Stimulated activated CD8-positive, alpha-beta memory T cell treated with anti-CD3 and anti-CD28 coated beads, Interleukin-7, amount 100 ng/mL, for 24 hours (primary cell): Measurements from ENCODE around the gene KRTAP12-2.
"Not testable (repeated sequence)": the region's sequence is repeated elsewhere in the genome, so short reads cannot be mapped to it uniquely, and the experiment has no call there.

Experiments used
- DNase-seq: peaks from one replicate; pipeline ENCODE4 v3.0.0-alpha.2; 2020; ENCODE audit warnings: low read depth

Gene KRTAP12-2

DNA sequence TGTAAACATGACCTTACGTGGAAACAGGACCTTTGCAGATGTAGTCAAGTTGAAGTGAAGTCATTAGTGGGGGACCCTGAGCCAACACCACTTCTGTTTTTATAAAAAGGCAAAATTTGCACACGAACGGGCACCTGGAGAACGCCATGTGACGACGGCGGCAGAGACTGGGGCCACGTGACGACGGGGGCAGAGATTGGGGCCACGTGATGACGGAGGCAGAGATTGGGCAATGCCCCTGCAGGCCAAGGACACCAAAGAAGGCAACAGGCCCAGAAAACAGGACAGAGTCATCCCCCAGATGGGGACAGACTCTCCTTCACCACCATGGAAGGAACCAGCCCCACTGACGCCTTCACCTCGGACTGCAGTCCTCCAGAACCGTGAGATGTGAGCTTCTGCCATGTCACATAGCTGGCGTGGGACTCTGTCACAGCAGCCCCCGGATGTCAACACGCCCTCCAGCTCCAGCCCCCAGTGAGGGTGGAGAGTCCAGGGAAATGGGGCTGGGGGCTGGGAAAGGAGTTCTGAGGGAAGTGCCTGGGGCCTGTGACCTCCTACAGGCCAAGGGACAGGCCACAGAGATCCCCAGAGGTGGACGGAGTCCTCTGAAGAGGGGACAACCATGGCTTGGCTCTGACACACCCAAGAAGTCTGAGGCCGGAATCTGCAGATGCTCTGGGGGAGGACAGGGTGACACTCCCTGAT, 16.3 kb downstream of the KRTAP12-2 start:
- no peak for DNase-seq

DNA sequence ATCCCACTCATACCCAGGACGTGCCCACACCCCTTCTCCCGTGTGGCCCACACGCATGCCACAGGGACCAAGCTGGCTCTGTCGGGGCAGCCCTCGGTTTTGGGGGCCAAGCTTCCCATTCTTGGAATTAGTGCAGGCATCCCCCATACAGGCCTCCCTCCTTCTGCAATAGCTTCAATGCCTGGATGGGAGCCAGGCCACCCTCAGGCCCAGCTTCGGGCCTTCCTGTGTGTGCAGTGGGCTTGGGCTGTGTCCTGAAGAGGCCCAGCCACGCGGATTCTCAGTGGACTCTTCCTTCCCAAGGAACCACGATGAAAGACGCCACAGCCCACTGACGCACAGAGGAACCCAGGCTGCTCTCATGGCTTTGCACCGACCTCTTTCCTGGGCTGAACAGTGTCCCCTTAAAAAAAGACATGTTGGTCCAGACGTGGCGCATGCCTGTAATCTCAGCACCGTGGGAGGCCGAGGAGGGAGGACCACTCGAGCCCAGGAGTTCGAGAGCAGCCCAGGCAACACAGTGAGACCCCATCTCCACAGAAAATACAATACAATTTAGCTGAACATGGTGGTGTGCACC, 17.1 kb downstream of the KRTAP12-2 start:
- DNase-seq = no peak

DNA sequence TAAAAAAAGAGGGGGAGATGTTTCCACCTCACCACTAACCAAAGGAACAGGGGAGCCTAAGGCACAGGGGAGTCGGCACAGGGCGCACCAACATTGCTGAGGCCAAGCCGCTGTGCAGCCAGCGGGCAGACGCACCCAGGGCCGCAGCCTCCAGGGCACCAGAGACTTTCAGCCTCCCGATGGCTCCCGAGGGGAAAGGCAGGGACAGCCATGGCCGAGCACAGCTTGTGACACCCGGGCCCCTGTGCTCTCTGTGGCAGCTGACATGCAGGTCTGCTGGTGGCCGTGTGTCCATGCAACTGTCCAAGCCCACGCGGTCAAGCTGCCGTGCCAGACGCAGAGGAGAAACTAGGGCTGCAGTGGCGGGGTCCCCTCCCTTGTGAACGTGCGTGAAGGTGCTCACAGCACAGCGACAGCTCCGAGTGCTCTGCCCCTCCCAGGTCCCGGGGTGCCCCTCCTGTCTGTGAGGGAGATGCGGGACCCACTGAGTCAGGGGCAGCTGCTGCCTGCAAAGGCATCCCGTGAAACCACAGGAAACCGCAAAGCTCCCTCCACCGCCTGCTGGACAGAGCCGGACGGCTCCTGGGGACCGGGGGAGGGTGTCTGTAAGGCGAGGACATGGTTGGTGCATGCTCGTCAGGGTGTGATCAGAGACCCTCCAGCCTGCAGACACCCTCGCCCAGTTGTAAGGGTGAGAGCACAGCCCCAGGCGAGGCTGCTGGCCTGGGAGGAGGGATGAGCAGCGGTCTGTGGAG, 18.0 kb downstream of the KRTAP12-2 start:
- DNase-seq = no peak

DNA sequence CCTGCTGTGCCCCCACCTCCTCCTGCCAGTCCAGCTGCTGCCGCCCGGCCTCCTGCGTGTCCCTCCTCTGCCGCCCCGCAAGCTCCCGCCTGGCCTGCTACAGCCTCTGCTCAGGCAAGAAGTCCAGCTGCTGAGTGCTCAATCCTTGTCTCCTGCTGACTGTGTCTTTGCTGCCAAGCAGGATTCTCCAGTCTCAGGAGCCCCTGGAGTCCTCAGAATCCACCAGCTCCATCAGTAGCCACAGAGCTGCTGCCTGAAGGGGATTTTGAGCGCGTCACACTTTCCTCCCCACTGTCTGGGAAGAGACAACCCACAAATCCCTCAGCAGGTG, 19.5 kb downstream of the KRTAP12-2 start:
- no peak for DNase-seq

DNA sequence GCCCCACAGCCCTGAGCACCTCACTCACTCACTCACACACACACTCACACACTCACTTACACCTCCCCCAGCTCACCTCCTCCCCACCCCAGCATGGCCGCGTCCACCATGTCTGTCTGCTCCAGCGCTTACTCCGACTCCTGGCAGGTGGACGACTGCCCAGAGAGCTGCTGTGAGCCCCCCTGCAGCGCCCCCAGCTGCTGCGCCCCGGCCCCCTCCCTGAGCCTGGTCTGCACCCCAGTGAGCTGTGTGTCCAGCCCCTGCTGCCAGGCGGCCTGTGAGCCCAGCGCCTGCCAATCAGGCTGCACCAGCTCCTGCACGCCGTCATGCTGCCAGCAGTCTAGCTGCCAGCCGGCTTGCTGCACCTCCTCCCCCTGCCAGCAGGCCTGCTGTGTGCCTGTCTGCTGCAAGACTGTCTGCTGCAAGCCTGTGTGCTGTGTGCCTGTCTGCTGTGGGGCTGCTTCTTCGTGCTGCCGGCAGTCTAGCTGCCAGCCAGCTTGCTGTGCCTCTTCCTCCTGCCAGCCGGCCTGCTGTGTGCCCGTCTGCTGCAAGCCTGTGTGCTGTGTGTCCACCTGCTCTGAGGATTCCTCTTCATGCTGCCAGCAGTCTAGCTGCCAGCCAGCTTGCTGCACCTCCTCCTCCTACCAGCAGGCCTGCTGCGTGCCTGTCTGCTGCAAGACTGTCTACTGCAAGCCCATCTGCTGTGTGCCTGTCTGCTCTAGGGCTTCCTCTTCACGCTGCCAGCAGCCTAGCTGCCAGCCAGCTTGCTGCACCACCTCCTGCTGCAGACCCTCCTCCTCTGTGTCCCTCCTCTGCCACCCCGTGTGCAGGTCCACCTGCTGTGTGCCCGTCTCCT, 20.1 kb downstream of the KRTAP12-2 start, which contains the start of gene KRTAP10-11:
TSS of gene KRTAP10-11 (plus strand) at position 49 of the 856 bp plus-strand sequence. CDS start at position 94, 45 bp downstream.
- DNase-seq = not testable (repeated sequence)

DNA sequence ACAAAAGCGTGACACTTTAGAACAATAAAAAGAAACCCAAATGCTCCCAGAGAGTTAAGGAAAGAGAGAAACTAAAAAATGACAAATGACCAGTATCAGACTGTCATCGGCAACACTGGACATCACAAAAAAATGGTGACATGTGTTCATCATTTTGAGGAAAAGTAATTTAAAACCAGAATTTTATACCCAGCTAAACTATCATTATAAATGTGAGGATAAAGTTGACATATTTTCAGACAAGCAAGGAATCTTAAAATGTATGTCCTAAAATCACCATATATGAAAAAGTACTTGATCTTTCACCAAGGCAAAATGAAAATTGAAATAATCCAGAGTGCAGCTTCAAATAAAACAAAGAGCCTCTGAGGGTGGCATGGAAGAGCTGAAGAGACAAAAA, 21.8 kb downstream of the KRTAP12-2 start:
- DNase-seq = no peak

DNA sequence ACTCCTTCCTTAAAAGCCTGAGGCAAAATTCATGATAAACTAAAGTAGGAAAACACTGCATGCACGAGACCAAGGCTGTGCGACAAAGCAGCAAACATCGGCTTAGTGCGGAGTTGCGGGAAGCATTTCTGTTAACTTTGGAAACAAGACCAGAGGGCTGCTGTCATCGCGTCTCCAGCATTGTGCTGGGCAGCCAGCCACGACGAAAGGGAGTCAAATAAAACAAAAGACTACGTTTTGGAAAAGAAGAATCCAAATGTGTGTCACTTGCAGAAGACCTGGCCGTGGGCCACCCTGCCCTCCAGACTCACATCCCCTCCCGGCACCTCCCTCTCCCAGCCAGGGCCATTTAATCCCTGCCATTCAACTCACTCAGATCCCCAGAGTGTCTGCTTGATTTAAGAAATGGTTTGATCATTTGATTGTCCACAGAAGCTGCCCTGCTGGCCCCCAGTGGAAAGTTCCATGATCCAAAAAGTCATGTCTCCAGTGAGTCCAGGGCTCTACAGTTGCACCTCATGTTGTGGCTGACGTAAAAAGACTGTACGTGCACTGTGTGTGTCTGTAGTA, 22.9 kb downstream of the KRTAP12-2 start:
- DNase-seq = no peak

DNA sequence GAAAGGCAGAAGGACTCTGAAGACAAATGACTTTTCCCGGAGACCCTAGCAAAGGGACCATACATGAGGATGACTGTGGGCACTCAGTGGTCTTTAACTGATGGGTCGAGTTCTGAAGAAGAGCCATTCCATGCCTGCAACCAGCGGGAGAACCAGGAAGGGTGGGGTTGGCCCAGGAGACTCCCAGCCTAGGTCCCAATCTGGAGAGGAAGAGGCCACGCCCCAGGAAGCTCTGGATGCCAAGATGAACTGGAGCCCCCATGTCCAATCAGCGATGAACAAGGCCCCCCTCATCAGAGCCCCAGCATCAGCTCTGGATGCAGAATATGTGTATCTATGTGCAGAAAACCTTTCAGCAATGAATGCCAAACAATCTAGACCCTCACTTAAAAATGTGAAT, 26.0 kb downstream of the KRTAP12-2 start:
- no peak for DNase-seq

DNA sequence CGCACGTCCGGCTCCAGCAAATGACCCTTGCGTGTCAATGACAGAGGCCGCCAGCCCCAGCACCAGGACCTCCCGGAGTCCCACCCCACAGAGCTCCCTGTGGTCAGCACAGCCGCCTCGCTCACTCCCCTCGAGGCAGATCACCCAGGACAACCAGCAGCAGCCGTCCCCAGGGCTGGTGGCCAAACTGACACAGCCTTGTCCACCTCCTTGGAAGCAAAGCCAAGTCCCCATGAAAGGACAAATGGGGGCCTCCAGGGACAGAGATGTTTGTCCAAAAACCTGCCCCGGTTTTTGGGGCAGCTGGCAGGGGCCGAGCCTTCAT, 27.4 kb downstream of the KRTAP12-2 start:
- no peak for DNase-seq

DNA sequence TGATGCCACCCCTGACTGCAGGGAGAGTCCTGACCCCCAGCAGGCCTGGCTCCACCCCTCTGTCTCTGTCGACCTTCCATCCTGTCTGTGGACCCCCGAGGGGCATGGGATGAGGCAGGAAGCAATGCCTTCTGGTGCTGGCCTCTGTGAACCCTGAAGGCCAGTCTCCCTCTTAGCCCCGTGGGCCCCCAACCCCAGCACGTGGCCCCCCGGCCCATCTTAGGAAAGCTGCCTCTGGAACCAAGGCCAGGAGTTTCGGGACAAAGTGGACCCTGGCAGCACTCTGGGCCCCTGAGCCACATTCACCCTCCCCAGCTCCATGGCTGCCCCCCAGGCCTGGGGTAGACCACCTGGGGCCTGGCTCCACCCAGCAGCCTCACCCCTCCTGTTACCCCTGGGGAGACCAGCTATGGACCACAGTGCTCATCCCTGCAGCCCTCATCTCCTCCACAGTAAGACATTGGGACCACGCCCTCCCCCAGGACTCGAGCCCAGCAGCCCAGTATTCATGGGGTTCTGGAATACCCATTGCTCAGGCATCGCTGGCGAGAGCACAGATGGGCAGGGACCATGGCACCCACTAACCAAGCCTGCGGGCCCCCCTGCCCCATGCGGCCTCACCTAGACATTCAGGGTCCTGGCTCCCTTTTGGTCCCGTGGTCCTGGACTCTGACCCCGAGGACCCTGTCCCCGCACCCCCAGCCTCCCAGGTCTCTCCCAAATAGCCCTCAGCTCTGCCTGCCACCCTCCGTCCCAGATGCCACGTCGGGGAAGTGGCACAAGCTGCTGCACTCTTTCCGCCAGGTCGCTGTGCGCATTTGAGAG, 28.0 kb downstream of the KRTAP12-2 start:
- DNase-seq = not testable (repeated sequence)

DNA sequence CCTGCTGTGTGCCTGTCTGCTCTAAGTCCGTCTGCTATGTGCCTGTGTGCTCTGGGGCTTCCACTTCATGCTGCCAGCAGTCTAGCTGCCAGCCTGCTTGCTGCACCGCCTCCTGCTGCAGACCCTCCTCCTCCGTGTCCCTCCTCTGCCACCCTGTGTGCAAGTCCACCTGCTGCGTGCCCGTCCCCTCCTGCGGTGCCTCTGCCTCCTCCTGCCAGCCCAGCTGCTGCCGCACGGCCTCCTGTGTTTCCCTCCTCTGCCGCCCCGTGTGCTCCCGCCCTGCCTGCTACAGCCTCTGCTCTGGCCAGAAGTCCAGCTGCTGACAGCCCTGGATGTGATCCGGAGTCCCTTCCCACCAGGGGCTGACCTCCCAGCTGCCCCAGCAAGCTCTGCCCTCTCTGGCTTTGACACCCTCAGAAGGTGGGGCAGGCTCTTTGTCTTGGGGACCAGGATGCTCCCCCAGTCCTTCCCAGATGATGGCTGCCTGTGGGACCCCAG, 28.8 kb downstream of the KRTAP12-2 start:
- DNase-seq = not testable (repeated sequence)

DNA sequence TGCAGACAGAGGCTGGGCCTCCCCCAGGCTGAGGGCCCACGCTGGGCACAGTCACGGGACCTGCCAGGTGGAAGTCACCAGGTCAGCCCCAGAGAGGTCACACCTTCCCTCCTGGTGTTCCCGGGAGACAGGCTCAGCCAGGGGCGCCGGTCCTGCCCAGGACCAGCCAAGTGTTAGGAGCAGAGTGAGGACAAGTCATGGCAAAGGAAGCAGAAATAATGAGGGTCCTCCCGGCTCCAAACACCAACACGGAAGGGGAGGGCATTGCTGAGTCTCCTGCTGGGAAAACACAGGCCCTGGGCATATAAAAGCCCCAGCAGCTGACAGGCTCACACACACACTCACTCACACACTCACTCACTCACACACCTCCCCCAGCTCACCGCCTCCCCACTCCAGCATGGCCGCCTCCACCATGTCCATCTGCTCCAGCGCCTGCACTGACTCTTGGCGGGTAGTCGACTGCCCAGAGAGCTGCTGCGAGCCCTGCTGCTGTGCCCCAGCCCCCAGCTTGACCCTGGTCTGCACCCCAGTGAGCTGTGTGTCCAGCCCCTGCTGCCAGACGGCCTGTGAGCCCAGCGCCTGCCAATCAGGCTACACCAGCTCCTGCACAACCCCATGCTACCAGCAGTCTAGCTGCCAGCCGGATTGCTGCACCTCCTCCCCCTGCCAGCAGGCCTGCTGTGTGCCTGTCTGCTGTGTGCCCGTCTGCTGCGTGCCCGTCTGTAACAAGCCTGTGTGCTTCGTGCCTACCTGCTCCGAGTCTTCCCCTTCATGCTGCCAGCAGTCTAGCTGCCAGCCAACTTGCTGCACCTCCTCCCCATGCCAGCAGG, 29.5 kb downstream of the KRTAP12-2 start, which contains the start of gene KRTAP10-10:
TSS of gene KRTAP10-10 (plus strand) at position 339 of the 833 bp plus-strand sequence. CDS start at position 401, 62 bp downstream.
- no peak for DNase-seq

DNA sequence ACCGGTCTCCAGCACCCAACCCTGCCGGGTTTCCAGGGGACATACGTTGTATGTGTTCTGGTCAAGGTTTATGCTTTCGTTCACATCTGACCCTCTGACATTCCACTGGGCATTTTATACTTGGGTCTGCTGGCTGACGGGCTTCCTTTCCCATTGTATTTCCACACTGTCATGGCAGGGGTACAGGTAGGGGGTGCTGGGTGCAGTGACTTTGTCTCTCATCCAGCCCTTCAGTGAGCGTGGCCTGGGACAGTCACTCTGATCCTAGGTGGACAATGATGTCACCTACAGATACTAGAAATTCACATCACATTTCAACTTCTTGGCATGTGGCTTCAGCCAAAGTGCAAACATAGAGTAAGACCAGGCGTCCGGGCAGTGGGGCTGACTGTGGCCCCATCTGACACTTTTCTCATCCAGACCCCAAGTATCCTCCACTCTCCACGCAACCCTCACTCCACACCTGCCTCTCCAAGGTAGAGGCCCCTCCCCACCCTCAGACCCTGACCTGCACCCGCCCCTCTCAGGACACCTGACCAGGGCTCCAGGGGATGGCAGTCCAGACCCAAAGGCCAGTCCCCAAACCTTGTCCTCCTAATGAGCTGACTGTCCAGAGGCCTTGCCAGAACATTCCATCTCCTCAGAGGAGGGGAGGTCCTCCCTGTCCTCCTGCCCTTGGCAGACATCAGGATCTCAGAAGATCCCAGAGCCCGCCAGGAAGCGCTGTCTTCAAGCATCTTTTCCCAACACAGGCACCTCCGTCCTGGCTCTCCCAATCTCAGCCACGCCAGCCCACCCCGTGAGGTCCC, 30.3 kb downstream of the KRTAP12-2 start:
- DNase-seq = no peak

DNA sequence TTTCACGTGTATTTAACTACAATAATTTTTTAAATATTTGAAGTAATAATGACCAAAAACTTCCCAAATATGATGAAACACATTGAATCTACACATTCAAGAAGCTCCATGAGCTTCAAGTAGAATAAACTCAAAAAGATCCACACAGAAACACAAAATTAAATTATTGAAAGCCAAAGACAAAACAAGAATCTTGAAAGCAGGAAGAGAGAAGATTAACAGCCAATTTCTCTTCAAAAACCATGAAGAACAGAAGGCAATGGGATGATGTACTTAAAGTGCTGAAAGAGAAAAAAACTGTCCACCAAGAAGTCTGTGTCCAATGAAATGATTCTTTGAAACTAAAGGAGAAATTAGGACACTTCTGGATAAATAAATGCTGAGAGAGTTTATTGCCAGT, 34.7 kb downstream of the KRTAP12-2 start:
- DNase-seq = no peak

DNA sequence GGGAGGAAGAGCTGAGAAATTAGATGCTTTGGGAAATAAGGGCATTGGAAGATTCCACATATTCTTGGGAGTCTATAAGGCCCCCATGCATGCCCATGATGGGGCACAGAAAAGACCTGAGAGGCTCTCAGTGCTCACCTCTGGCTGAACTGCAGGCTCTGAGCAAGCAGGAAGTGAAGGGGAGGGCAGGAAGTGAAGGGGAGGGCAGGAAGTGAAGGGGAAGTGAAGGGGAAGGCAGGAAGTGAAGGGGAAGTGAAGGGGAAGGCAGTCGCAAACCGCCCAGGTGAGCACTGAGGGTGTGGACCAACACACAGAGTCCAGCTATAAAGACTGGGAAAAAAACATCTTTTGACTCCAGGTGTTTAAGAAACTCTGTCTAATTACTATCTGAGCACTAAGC, 36.3 kb downstream of the KRTAP12-2 start:
- DNase-seq = no peak

DNA sequence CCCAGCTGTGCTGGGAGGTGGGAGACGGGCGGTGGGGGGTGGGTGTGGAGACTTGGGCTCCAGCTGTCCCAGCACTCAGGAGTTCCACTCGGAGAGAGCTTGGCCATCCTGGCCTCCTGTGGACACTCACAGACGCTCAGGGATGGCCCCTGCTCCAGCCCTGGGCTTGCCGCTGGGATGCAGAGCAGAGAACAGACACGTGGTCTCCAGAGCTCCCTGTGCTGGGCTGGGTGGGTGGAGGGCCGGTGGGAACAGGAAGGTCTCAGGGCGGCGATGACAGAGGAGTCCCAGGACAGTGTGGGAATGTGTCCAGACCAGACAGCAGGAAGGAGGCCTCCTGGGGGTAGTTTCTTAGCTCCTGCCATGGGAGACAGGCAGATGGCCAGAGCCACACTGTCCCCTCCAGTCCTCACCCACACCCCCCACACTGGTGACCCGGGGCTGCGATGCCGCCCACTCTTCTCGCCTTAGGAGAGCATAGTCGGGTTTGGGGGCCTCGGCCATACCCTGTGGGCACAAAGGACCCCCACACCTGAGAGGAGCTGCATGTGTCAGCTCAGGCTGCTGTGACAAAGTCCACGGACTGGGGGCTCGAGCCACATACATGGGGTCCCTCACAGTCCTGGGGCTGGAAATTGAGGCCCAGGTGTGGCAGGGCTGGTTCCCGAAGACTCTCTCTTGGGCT, 37.9 kb downstream of the KRTAP12-2 start:
- DNase-seq = no peak

DNA sequence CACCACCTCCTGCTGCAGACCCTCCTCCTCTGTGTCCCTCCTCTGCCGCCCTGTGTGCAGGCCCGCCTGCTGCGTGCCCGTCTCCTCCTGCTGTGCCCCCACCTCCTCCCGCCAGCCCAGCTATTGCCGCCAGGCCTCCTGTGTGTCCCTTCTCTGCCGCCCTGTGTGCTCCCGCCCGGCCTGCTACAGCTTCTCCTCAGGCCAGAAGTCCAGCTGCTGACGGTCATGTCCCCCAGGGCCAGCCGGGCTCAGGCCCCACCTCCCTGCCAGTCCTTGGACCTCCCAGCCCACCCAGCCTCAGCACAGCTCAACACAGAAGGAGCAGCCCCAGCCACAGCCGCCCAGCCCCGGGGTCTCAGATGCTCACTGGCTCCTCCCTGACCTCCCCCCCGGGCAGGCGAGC, 38.9 kb downstream of the KRTAP12-2 start:
- not testable (repeated sequence) for DNase-seq

DNA sequence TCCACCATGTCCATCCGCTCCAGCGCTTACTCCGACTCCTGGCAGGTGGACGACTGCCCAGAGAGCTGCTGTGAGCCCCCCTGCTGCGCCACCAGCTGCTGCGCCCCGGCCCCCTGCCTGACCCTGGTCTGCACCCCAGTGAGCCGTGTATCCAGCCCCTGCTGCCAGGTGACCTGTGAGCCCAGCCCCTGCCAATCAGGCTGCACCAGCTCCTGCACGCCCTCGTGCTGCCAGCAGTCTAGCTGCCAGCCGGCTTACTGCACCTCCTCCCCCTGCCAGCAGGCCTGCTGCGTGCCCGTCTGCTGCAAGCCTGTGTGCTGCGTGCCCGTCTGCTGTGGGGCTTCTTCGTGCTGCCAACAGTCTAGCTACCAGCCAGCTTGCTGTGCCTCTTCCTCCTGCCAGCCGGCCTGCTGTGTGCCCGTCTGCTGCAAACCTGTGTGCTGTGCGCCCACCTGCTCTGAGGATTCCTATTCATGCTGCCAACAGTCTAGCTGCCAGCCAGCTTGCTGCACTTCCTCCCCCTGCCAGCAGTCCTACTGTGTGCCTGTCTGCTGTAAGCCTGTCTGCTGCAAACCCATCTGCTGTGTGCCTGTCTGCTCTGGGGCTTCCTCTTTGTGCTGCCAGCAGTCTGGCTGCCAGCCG, 39.4 kb downstream of the KRTAP12-2 start:
- not testable (repeated sequence) for DNase-seq
